ENCODE measurements around the gene FBXO8. TPM values are rescaled to one million over a fixed set of nuclear protein-coding genes. Genes with fewer than 3 reads are reported as not detected.

The FBXO8 gene
- total RNA-seq, 4 donors from 2014 or later = 14.3 to 61.9 (median 37.2) TPM

DNA sequence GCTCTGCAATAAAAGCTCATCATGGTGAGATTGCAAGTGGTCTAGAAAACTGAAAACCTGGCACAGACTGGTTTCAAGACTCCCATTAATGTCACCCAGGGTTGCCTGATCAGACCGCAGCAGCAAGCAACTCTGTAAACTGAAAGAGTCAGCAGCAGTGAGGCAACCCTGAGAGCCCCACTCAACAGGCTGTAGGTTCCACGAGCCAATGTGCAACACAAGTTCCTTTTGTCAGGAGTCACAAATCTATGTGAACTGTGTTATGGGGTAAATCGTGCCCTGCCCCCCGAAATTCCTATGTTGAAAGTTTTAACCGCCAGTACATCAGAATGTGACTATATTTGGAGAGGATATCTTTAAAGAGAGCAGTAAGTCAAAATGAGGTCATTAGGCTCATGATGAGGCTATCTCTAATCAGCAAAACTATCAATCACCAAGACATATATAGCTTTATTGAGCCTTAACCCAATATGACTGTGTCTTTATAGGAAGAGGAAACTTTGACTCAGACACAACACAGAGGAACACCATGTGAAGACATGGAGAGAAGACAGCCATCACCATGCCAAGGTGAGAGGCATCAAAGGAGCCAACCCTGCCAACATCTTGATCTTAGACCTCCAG, 94.0 kb downstream of the FBXO8 start:
- Histone ChIP-seq H3K9me3 (no peaks in the 10 kb centered on the region), H3K27me3 (no peaks in the 10 kb centered on the region), H3K4me1 (no peaks in the 10 kb centered on the region), H3K4me3 (no peak overlapping the region), H3K27ac (no peak overlapping the region), H3K36me3 (no peaks in the 10 kb centered on the region)
- DNase-seq = no peak
- TF ChIP-seq, protein P1, sequence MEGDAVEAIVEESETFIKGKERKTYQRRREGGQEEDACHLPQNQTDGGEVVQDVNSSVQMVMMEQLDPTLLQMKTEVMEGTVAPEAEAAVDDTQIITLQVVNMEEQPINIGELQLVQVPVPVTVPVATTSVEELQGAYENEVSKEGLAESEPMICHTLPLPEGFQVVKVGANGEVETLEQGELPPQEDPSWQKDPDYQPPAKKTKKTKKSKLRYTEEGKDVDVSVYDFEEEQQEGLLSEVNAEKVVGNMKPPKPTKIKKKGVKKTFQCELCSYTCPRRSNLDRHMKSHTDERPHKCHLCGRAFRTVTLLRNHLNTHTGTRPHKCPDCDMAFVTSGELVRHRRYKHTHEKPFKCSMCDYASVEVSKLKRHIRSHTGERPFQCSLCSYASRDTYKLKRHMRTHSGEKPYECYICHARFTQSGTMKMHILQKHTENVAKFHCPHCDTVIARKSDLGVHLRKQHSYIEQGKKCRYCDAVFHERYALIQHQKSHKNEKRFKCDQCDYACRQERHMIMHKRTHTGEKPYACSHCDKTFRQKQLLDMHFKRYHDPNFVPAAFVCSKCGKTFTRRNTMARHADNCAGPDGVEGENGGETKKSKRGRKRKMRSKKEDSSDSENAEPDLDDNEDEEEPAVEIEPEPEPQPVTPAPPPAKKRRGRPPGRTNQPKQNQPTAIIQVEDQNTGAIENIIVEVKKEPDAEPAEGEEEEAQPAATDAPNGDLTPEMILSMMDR (IDR thresholded peaks at IDR 0.05) = no peak
- no peak for TF ChIP-seq POLR2A (IDR thresholded peaks at IDR 0.05)
- intact Hi-C loops (cut with DNase I; ENCODE audit: low total_unique reads) = no loop called here

Other genes with a start within 250 kb of the FBXO8 start
- 10 to 100 TPM in 3 of 4 donors, 1 to 10 TPM in 1; 5.9 to 43.4 (median 22.2) TPM for gene CEP44, start 244 bp upstream of the FBXO8 start, total RNA-seq
- 100 to 1,000 TPM in 2 of 4 donors, 10 to 100 TPM in 2; 47.4 to 190 (median 125) TPM for gene HPGD, start 238.8 kb upstream of the FBXO8 start, total RNA-seq

All from uterus (tissue), 4 donors.